ENCODE measurements around the gene TRMT2A. TPM values are rescaled to one million over a fixed set of nuclear protein-coding genes. Genes with fewer than 3 reads are reported as not detected.

TRMT2A gene
- total RNA-seq, 6 donors from 2014 or later, result 30.3 to 146 (median 61.9) TPM

GRCh38 chr22:20063271-20064139, 53.5 kb downstream of the TRMT2A start:
- no peaks in the 10 kb centered on the region for H3K4me1 ChIP-seq
- no peak overlapping the region for H3K27ac ChIP-seq
- TF ChIP-seq POLR2AphosphoS5 (IDR thresholded peaks at IDR 0.05), result no peak
- no peaks in the 10 kb centered on the region for H3K9me3 ChIP-seq
- no peak overlapping the region for H3K4me3 ChIP-seq
- ATAC-seq (ENCODE audit: low FRiP score in 2 of 2), result no peak
- H3K36me3 ChIP-seq, result peaks cover 16 to 58% (median 47%) of the 10 kb centered on the region in 4 donors
- 91 to 98% methylated on average over 10 to 27 of the region's 27 CpGs for WGBS, 2 donors
- no peaks in the 10 kb centered on the region for H3K27me3 ChIP-seq
- no peak for DNase-seq

DNA sequence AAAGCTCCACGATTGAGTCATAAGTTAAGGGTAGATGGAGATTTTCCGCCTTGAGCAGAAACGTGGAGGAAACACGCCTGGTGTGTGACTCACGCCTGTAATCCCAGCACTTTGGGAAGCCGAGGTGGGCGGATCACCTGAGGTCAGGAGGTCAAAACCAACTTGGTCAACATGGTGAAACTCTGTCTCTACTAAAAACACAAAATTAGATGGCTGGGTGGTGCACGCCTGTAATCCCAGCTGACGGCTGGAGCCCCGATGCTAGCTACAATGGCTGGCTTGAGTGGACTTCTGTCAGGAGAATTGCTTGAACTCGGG, 54.3 kb downstream of the TRMT2A start:
- H3K4me3 ChIP-seq, result no peak overlapping the region
- H3K4me1 ChIP-seq, result no peaks in the 10 kb centered on the region
- no peak overlapping the region for H3K27ac ChIP-seq
- ATAC-seq (ENCODE audit: low FRiP score in 2 of 2) (no peak), DNase-seq (no peak)
- TF ChIP-seq EP300 (IDR thresholded peaks at IDR 0.05), result no peak
- no peak for TF ChIP-seq POLR2A (IDR thresholded peaks at IDR 0.05)
- TF ChIP-seq CTCF (IDR thresholded peaks at IDR 0.05), result no peak
- no peak for TF ChIP-seq POLR2AphosphoS5 (IDR thresholded peaks at IDR 0.05)
- no peaks in the 10 kb centered on the region for H3K9me3 ChIP-seq
- H3K36me3 ChIP-seq, result peaks cover 16 to 64% (median 50%) of the 10 kb centered on the region in 4 donors
- H3K27me3 ChIP-seq, result no peaks in the 10 kb centered on the region
- 89 to 94% methylated on average over 10 to 11 of the region's 11 CpGs for WGBS, 2 donors

GRCh38 chr22:20062043-20062765, 54.8 kb downstream of the TRMT2A start:
- H3K36me3 ChIP-seq, result peaks cover 16 to 69% (median 56%) of the 10 kb centered on the region in 4 donors

More at GRCh38 chr22:20062043-20062765, 54.8 kb downstream of the TRMT2A start:
- no peak for ATAC-seq (ENCODE audit: low FRiP score in 2 of 2)
- Histone ChIP-seq H3K4me1 (no peaks in the 10 kb centered on the region), H3K27me3 (no peaks in the 10 kb centered on the region), H3K27ac (no peak overlapping the region), H3K9me3 (no peaks in the 10 kb centered on the region), H3K4me3 (no peak overlapping the region)
- WGBS, 2 donors, result 98 to 100% methylated on average over 7 to 18 of the region's 18 CpGs
- DNase-seq, result no peak
- TF ChIP-seq POLR2A (IDR thresholded peaks at IDR 0.05) (no peak), POLR2AphosphoS5 (IDR thresholded peaks at IDR 0.05) (no peak), CTCF (IDR thresholded peaks at IDR 0.05) (no peak), EP300 (IDR thresholded peaks at IDR 0.05) (no peak)

Small RNAs within 50 kb of the gene (small RNA-seq; reads per million reads assigned to genes)
- gene MIR6816 (0 to 0.33 (median 0.10) reads per million in 4 donors), gene RF00017 (0 reads per million in 4 donors), gene RF00599 (0 reads per million in 4 donors)

Other genes with a start within 250 kb of the TRMT2A start
- gene COMT, start 175.5 kb downstream of the TRMT2A start, total RNA-seq, result 100 to 1,000 TPM; 136 to 475 (median 272) TPM
- 10 to 100 TPM; 29.6 to 78.6 (median 49.3) TPM for gene TXNRD2, start 175.4 kb downstream of the TRMT2A start, total RNA-seq
- 10 to 100 TPM; 18.5 to 54.5 (median 22.8) TPM for gene ARVCF, start 100.4 kb downstream of the TRMT2A start, total RNA-seq
- gene TANGO2, start 96.1 kb downstream of the TRMT2A start, total RNA-seq, result 10 to 100 TPM; 33.9 to 94.3 (median 55.0) TPM
- 10 to 100 TPM; 27.7 to 95.3 (median 33.1) TPM for gene DGCR8, start 37.0 kb downstream of the TRMT2A start, total RNA-seq
- 100 to 1,000 TPM in 2 of 6 donors, 10 to 100 TPM in 4; 55.3 to 154 (median 87.8) TPM for gene RANBP1, start 1.1 kb downstream of the TRMT2A start, total RNA-seq
- gene ZDHHC8, start 14.6 kb upstream of the TRMT2A start, total RNA-seq, result 10 to 100 TPM; 19.5 to 87.1 (median 63.9) TPM
- 1 to 10 TPM in 3 of 6 donors, under 1 TPM in 3; 0.46 to 2.1 (median 1.2) TPM for gene CCDC188, start 33.8 kb upstream of the TRMT2A start, total RNA-seq
- 10 to 100 TPM in 2 of 6 donors, 1 to 10 TPM in 4; 2.6 to 13.0 (median 9.0) TPM for gene RTN4R, start 151.1 kb upstream of the TRMT2A start, total RNA-seq
- gene DGCR6L, start 202.8 kb upstream of the TRMT2A start, total RNA-seq, result 10 to 100 TPM; 36.7 to 62.2 (median 41.9) TPM